Thyroid gland (tissue), 4 donors: ENCODE results near the gene CLEC2D.
"Not testable (repeated sequence)": the region's sequence is repeated elsewhere in the genome, so short reads cannot be mapped to it uniquely, and the experiment has no call there.

Experiments
- POLR2A ChIP-seq, 2 donors: fragments of 450-650 bp; IDR thresholded peaks; one replicate each; pipeline ENCODE4 v1.6.1; 2017; ENCODE audit warnings: antibody characterized with exemption in 2 of 2, mild to moderate bottlenecking in 2 of 2, moderate library complexity in 1 of 2
- TF ChIP-seq, protein P1 (sequence below), 6 experiments: fragments of 200-600 bp in 3 of 6; fragments of 450-650 bp in 3 of 6; sonication (generic) in 3 of 6; IDR thresholded peaks; one replicate each; pipeline ENCODE4 v1.5.1; 2016 to 2019; ENCODE audit warnings: antibody characterized with exemption in 6 of 6, mild to moderate bottlenecking in 2 of 6, inconsistent platforms in 1 of 6, moderate library complexity in 1 of 6

DNA sequence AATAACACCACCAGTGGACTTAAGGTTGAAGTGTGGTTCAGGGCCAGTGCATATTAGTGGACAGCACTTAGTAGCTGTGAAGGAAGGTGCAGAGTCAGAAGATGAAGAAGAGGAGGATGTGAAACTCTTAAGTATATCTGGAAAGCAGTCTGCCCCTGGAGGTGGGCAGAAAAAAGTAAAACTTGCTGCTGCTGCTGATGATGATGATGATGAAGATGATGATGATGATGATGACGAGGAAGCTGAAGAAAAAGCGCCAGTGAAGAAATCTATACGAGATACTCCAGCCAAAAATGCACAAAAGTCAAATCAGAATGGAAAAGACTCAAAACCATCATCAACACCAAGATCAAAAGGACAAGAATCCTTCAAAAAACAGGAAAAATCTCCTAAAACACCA lies 26.1 kb downstream of the CLEC2D start:
- TF ChIP-seq, protein P1, sequence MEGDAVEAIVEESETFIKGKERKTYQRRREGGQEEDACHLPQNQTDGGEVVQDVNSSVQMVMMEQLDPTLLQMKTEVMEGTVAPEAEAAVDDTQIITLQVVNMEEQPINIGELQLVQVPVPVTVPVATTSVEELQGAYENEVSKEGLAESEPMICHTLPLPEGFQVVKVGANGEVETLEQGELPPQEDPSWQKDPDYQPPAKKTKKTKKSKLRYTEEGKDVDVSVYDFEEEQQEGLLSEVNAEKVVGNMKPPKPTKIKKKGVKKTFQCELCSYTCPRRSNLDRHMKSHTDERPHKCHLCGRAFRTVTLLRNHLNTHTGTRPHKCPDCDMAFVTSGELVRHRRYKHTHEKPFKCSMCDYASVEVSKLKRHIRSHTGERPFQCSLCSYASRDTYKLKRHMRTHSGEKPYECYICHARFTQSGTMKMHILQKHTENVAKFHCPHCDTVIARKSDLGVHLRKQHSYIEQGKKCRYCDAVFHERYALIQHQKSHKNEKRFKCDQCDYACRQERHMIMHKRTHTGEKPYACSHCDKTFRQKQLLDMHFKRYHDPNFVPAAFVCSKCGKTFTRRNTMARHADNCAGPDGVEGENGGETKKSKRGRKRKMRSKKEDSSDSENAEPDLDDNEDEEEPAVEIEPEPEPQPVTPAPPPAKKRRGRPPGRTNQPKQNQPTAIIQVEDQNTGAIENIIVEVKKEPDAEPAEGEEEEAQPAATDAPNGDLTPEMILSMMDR (IDR thresholded peaks at IDR 0.05), result not testable (repeated sequence)
- not testable (repeated sequence) for TF ChIP-seq POLR2A (IDR thresholded peaks at IDR 0.05)
